ENCODE measurements around the gene DECR2.

DECR2 gene

GRCh38 chr16:430904-431303, 29.2 kb downstream of the DECR2 start:
- no peak overlapping the region for H3K4me3 ChIP-seq (replicated peaks in 1 of 2; ENCODE audit: low read depth in 2 of 2, low read length in 2 of 2)
- TF ChIP-seq, protein P1, sequence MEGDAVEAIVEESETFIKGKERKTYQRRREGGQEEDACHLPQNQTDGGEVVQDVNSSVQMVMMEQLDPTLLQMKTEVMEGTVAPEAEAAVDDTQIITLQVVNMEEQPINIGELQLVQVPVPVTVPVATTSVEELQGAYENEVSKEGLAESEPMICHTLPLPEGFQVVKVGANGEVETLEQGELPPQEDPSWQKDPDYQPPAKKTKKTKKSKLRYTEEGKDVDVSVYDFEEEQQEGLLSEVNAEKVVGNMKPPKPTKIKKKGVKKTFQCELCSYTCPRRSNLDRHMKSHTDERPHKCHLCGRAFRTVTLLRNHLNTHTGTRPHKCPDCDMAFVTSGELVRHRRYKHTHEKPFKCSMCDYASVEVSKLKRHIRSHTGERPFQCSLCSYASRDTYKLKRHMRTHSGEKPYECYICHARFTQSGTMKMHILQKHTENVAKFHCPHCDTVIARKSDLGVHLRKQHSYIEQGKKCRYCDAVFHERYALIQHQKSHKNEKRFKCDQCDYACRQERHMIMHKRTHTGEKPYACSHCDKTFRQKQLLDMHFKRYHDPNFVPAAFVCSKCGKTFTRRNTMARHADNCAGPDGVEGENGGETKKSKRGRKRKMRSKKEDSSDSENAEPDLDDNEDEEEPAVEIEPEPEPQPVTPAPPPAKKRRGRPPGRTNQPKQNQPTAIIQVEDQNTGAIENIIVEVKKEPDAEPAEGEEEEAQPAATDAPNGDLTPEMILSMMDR (IDR thresholded peaks at IDR 0.05; ENCODE audit: low read depth, low read length) = no peak
- DNase-seq (ENCODE audit: low read depth in 2 of 2) = no peak

DNA sequence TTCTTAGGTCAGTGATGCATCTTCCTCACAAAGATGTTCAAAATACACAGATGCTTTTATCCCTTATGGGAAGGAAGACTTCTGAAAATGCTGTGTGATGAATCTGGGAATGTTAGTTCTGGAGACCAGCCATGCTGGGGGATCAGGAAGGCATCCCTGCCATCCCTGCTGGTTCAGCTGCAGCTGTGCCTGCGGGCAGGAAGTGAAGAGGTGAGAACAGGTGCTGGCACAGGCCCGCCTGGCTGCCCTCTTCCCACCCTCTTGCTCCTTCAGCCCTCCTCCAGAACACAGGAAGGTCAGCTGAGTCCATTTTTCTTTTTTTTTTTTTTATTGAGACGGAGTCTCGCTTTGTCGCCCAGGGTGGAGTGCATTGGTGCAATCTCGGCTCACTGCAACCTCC, 38.9 kb downstream of the DECR2 start:
- H3K4me3 ChIP-seq (replicated peaks in 1 of 2; ENCODE audit: low read depth in 2 of 2, low read length in 2 of 2) = no peak overlapping the region
- DNase-seq (ENCODE audit: low read depth in 2 of 2) = no peak
- TF ChIP-seq, protein P1 (IDR thresholded peaks at IDR 0.05; ENCODE audit: low read depth, low read length) = no peak

GRCh38 chr16:441447-441846, 39.8 kb downstream of the DECR2 start:
- TF ChIP-seq, protein P1 (IDR thresholded peaks at IDR 0.05; ENCODE audit: low read depth, low read length) = no peak
- no peak for DNase-seq (ENCODE audit: low read depth in 2 of 2)
- H3K4me3 ChIP-seq (replicated peaks in 1 of 2; ENCODE audit: low read depth in 2 of 2, low read length in 2 of 2) = no peak overlapping the region

DNA sequence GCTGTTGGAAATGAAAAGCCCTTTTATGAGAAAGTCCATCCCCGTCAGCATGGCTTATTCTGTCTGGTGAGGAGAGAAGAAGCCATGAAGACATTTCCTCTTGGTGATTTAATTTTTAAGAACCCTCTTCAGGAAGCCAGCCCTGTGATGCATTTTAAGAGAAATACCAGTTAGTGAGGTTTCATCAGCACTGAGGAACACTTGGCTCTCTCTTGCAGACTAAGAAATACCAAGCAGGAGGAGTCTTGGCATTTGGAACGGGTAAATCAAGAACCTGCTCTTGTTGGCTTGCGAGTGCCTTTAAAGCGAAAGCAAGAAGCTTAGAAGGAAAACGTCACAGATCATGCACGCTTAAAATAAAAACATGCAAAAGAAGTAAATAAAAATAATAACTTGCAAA, 41.3 kb downstream of the DECR2 start:
- peak in 1 of 2 donors; percentile 14 for DNase-seq (ENCODE audit: low read depth in 2 of 2)
- TF ChIP-seq, protein P1 (IDR thresholded peaks at IDR 0.05; ENCODE audit: low read depth, low read length) = no peak
- no peak overlapping the region for H3K4me3 ChIP-seq (replicated peaks in 1 of 2; ENCODE audit: low read depth in 2 of 2, low read length in 2 of 2)

- H3K4me3 ChIP-seq (replicated peaks in 1 of 2; ENCODE audit: low read depth in 2 of 2, low read length in 2 of 2) = no peak overlapping the region
- no peak for DNase-seq (ENCODE audit: low read depth in 2 of 2)
- TF ChIP-seq, protein P1 (IDR thresholded peaks at IDR 0.05; ENCODE audit: low read depth, low read length) = no peak
Measured at GRCh38 chr16:444027-444426, 42.3 kb downstream of the DECR2 start.

GRCh38 chr16:445566-445965, 43.9 kb downstream of the DECR2 start:
- no peak for DNase-seq (ENCODE audit: low read depth in 2 of 2)
- no peak overlapping the region for H3K4me3 ChIP-seq (replicated peaks in 1 of 2; ENCODE audit: low read depth in 2 of 2, low read length in 2 of 2)
- TF ChIP-seq, protein P1 (IDR thresholded peaks at IDR 0.05; ENCODE audit: low read depth, low read length) = no peak

DNA sequence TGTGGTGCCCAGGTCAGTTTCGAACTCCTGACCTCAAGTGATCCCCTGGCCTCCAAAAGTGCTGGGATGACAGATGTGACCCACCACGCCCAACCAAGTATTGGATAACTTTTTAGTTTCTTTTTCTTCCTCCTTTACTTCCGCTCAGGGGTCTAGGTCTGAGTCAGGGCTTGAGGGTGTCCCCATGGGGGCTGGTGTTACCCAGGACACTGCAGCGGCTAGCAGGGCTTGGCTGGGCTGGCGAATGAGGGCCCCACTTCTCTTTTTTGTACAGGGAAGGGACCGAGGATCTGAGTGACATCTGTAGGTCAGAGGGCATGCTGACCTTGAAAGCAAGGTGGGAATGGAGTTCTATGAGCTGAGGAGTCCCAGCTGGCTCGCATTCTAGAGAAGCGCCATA, 48.7 kb downstream of the DECR2 start:
- TF ChIP-seq, protein P1 (IDR thresholded peaks at IDR 0.05; ENCODE audit: low read depth, low read length) = no peak
- DNase-seq (ENCODE audit: low read depth in 2 of 2) = no peak
- no peak overlapping the region for H3K4me3 ChIP-seq (replicated peaks in 1 of 2; ENCODE audit: low read depth in 2 of 2, low read length in 2 of 2)

Data from cardiac fibroblast (primary cell).